Body of pancreas (tissue), 4 donors: ENCODE measurements around the gene C1QTNF12.

Source experiments
- CTCF ChIP-seq, 7 experiments: fragments of 450-650 bp in 4 of 7; fragments of 200-600 bp in 3 of 7; sonication (generic) in 3 of 7; IDR thresholded peaks; one replicate each; pipeline ENCODE4 v1.5.1; 2016 to 2019; ENCODE audit warnings: antibody characterized with exemption in 7 of 7
- POLR2A ChIP-seq, 3 donors: fragments of 450-650 bp; IDR thresholded peaks; one replicate each; pipeline ENCODE4 v1.6.1; 2016; ENCODE audit warnings: antibody characterized with exemption in 3 of 3, mild to moderate bottlenecking in 2 of 3

GRCh38 chr1:1240822-1241587 is 5.5 kb downstream of the C1QTNF12 start:
- TF ChIP-seq CTCF (IDR thresholded peaks at IDR 0.05) (no peak), POLR2A (IDR thresholded peaks at IDR 0.05) (no peak)
